NOMO-1 treated with DMSO at 0.1 percent for 48 hours (cell line): ENCODE data around the gene UBE2C.

Source experiments
- DNase-seq: peaks from one replicate; lab custom pipeline; 2025; ENCODE audit not compliant: unreplicated experiment; lab: John Stamatoyannopoulos, UW

UBE2C gene

DNA sequence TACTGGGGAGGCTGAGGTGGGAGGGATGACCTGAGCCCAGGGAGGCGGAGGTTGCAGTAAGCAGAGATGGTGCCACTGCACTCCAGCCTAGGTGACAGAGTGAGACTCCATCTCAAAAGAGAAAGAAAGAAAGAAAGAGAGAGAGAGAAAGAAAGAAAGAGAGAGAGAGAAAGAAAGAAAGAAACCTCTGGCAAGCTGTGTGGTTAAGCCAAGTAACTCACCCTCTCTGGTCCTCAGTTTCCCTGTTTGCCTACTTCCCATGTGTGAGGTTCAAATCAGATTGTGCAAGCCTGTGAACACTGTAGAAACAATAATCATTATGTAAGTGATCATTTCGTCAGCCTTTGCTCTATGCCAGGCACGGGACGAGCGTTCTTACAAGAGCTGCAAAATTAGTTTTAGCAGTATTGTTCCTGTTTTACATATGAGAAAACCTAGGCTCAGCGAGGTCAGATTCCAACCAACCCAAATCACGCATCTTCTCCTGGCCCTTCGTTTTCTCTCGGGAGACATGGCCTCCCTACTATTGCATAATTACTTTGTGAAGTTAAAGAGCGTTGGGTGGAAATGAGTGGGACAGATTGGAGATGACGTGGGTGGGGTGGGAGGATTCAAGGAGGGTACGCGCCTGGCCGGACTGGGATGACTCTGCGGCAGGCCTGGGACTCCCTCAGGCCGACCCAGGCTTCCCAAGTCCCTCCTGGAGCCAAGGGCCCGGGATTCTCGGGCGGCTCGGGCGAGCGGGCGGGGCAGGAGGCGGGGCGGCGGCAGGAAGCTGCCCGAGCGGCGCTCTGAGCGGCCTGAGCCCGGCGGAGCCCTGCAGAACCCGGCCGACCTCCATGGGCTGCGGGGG, 20.8 kb downstream of the UBE2C start, which contains the start of gene SNX21:
Gene SNX21 (plus strand): TSS at position 770 of the 853 bp plus-strand sequence. CDS start 121 bp downstream, outside the sequence.
- DNase-seq: peak; percentile 83

GRCh38 chr20:45833883-45834796, 21.7 kb downstream of the UBE2C start:
- DNase-seq: no peak

- DNase-seq: no peak
Measured at GRCh38 chr20:45834797-45835161, 22.3 kb downstream of the UBE2C start.

- peak; percentile 27 for DNase-seq
Measured at GRCh38 chr20:45835329-45835765, 22.9 kb downstream of the UBE2C start.

- no peak for DNase-seq
Measured at GRCh38 chr20:45835825-45836224, 23.4 kb downstream of the UBE2C start.

DNA sequence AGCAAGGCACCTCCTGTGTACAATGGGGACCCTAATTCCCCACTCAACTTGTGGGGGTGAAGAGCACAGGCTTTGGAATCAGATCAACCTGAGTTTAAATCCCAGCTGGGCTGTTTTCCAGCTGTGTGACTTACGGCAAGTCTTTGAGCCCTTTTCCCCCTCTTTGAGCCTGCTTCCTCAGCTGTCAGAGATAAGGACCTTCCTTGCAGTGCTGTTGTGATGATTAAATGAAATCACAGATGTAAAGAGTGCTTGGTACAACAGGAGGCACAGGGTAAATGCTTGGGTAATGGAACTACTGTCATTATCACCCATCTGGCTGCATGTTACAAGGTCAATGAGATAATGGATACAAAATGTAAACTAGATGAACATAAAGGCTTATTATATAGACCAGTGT, 24.4 kb downstream of the UBE2C start:
- DNase-seq: no peak

- DNase-seq: no peak
Measured at GRCh38 chr20:45840700-45841198, 28.3 kb downstream of the UBE2C start.

GRCh38 chr20:45841407-45842129, 29.1 kb downstream of the UBE2C start:
- no peak for DNase-seq

- peak; percentile 95 for DNase-seq
Measured at GRCh38 chr20:45842169-45842812, 29.8 kb downstream of the UBE2C start.

DNA sequence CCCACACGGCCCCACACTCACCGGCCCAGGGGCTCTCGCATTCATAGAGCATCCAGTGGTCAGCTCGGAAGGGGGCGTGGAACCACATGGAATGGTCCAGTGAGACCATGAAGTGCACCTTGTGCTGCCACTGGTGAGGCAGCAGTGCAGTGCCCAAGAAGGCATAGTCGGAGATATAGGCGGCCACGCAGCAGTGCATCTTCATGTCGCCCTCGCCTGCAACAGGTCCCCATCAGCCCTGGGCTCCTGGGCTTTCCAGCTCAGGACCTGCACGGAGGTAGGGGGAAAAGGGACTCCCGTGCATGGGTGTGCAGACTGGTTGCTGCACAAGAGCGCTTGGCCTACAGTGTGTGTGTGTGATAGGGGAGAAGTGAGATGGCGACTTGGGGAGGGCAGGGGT, 31.1 kb downstream of the UBE2C start:
- no peak for DNase-seq

DNA sequence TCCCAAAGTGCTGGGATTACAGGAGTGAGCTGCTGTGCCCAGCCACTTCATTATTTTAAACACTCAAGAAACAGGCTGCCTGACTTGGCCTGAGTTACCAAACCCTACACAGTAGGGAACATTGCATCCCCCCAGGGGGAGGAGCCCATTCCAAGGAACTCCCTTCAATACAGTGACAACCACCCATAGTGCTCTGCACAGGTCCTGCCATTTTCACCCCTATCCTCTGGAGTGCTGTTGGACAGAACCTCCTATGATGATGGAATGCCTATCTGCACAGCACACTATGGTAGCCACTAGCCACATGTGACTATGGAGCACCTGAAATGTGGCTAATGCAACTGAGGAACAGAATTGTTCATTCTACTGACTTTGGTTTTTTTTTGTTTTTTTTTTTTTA, 33.0 kb downstream of the UBE2C start:
- no peak for DNase-seq

DNA sequence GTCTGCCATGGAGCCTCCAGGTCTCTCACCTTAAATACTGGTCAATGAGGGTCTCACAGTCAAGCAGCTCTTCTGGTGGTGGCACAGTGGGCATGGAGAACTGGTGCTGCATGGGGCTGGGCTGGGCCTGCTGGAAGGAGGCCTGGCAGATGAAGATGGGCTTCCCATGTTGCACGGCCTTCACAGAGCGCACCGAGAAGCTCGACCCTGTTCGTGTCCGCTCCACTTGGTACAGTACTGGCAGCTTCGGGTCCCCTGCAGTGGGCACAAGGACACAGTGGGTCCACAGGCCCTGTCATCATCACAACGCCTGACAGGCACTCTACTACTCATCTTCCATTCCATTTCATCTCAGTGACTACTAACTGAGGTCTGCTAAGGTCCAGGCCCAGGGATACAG, 36.0 kb downstream of the UBE2C start:
- DNase-seq: no peak

GRCh38 chr20:45848969-45849582, 36.6 kb downstream of the UBE2C start:
- DNase-seq: no peak

GRCh38 chr20:45850238-45850637, 37.8 kb downstream of the UBE2C start:
- DNase-seq: no peak

DNA sequence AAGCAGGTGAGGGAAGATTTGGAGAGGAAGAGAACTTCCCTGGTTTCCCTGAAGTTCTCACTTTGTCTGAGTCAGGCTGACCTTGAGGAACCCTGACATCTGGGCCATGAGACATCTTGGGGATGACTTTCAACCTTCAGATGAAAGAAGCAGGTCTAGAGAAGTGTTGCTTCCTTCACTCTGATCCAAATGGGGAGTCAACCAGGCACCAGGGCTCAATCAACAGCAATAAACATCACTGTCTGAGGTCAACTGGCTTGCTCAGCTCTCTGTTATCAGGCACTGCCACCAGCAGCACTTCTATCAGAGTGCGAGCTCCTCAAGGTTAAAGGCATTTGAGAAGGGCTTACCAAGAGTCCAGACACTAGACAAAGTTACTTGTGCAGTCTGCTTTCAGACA, 38.5 kb downstream of the UBE2C start:
- no peak for DNase-seq

DNA sequence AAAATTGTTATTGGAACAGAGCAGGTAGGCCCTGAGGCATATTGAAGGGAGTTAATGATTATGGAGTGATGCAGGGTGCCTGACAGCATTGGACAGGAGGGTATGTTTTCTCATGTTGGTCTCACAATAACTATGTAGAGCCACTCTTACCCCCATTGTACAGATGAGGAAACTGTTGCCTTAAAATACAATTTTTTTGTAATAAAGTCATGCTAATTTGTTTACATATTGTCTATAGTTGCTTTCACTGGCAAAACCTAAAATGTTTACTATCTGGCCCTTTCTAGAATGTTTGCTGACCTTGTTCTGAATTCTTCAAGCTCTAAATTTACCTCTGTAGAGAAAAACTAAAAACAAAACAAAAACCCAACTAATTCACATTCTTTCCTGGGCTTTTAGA, 39.1 kb downstream of the UBE2C start:
- no peak for DNase-seq

- DNase-seq: no peak
Measured at GRCh38 chr20:45852326-45852725, 39.9 kb downstream of the UBE2C start.

DNA sequence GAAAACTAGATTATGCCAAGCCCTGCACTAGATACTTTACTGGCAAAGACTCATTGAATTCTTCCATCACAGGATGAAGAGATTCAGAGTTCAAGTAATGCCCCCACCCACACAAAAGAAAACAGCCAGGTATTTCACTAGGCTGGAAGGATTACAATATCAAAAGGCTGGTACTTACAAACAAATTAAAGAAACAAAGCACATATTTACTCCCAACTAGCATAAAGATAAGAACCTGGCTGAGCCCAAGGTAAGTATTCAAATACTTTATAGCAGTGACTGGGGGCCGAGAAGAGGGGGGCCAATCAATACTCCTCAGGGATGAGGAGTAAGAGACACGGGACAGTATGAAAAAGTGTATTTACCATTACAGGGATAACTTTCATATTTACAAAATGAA, 41.0 kb downstream of the UBE2C start:
- no peak for DNase-seq

- peak; percentile 99 for DNase-seq
Measured at GRCh38 chr20:45857114-45857881, 44.9 kb downstream of the UBE2C start, which contains the start of the genes ACOT8 and ZSWIM3. TSS of gene ACOT8 (minus strand) at chr20:45857392. CDS start at chr20:45857315, 77 bp downstream. TSS of gene ZSWIM3 (plus strand) at chr20:45857614. CDS start at chr20:45857826, 212 bp downstream.
